ENCODE data around the gene CYP4A22.
A peak's percentile ranks its signal among the peaks of the same experiment; 100 is the strongest.

Gene CYP4A22

DNA sequence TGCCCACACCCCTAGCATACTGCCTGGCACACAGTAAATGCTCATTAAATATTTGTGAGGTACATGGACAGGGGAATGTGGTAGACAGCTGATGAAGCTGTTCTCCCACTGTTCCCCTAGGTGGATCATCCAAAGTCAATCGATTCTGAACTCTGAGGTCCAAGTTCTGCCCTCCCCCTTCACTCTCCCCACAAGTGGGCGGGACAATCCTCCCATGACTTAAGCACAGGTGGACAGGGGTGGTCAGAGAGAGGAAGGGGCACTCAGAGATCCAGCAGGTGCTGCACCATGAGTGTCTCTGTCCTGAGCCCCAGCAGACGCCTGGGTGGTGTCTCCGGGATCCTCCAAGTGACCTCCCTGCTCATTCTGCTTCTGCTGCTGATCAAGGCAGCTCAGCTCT, at the start of gene CYP4A22:
CYP4A22 (plus strand) TSS at position 244 of the 400 bp plus-strand sequence; CDS start at position 289, 45 bp downstream.
- TF ChIP-seq CTCF (IDR thresholded peaks at IDR 0.05), result no peak

DNA sequence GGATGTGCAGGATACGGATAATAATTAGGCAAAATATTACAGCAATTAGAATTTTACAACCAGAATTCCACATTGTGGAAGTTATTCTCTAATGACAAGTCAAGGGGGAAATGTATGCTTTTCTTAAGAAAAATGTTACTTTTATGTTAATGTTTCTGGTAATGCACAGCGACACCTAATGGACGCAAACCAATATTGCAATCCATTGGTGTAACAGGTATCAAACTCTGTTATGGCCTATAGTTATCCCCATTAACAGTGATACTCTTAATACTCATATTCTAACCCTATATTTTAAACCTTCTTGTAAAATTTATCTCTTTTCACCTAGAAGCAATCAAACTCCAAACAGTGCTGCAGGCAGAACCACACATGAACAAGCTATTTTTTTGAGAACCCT, 47.9 kb upstream of the CYP4A22 start:
- TF ChIP-seq CTCF (IDR thresholded peaks at IDR 0.05), result peak; percentile 66

GRCh38 chr1:47091476-47091875, 45.8 kb upstream of the CYP4A22 start:
- peak; percentile 57; the same call in 1 of the 2 replicates for TF ChIP-seq CTCF (IDR thresholded peaks at IDR 0.05)

- no peak for TF ChIP-seq CTCF (IDR thresholded peaks at IDR 0.05)
These were observed 32.4 kb upstream of the CYP4A22 start for GRCh38 chr1:47104816-47105215.

GRCh38 chr1:47106792-47107191, 30.4 kb upstream of the CYP4A22 start:
- no peak for TF ChIP-seq CTCF (IDR thresholded peaks at IDR 0.05)

GRCh38 chr1:47113178-47113577, 24.1 kb upstream of the CYP4A22 start:
- TF ChIP-seq CTCF (IDR thresholded peaks at IDR 0.05), result no peak

DNA sequence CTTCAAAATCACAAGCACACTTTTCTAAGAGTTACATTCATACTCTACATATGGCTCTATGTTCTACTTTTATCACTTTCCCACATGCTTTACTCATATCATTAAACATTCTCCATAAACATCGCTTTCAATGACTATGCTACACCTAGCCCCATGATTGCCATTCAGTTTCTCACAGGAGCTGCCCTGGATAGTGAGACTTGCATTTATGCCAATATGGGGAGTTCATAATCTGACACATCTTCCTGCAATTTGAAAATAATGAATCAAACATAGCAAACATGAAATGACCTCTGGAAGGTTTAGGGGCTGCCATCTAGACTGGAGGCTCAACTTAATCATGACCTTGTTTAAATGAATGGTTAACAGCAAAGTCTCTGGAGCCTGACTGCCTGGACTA, 9.0 kb upstream of the CYP4A22 start:
- TF ChIP-seq CTCF (IDR thresholded peaks at IDR 0.05), result no peak

DNA sequence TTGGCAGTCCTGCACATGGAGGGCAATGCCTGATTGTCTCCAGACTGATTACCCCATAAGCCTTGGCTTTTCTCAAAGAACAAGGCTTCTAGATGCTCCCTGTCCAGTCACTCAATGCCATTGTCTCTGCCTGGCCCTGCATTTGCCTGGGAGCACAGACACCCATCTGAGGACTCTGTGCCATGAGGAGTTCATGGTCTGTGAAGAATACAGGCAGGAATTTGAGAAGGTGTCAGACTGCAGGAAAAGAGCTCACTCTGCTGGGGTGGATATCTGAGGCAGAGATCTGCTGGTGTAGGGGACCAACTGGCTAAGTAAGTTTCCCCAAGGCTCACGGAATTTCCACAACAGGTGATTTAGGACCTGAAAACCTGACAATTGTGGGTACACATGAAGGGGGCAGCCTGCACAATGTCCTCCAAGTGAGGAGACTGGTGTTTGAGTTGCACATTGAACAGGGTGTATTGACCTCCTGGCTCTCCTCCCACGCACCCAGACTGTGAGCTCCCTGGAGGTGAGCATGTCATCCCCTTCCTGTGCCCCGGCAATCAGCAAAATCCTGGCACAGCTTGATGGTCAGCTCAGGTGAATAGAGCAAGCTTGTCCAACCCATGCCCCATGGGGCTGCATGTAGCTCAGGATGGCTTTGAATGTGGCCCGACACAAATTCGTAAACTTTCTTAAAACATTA, 829 bp downstream of the CYP4A22 start:
- no peak for TF ChIP-seq CTCF (IDR thresholded peaks at IDR 0.05)

All from LNCAP (cell line).